Measurements from ENCODE around the gene UBE2D4.

The UBE2D4 gene

GRCh38 chr7:43931346-43931745 lies 5.1 kb downstream of the UBE2D4 start:
- no peak overlapping the region for H3K4me3 ChIP-seq (ENCODE audit: low read depth, low read length)

GRCh38 chr7:43933902-43934560 lies 7.8 kb downstream of the UBE2D4 start:
- no peak for DNase-seq
- Histone ChIP-seq H3K36me3 (no peaks in the 10 kb centered on the region), H3K27ac (no peak overlapping the region), H3K27me3 (ENCODE audit: insufficient read depth, low read depth, severe bottlenecking) (no peaks in the 10 kb centered on the region), H3K9me3 (ENCODE audit: severe bottlenecking) (no peaks in the 10 kb centered on the region), H3K4me3 (ENCODE audit: low read depth, low read length) (no peak overlapping the region)
- TF ChIP-seq CTCF (IDR thresholded peaks at IDR 0.05; ENCODE audit: low read depth, low read length): no peak

More at GRCh38 chr7:43931346-43931745, 5.1 kb downstream of the UBE2D4 start:
- Histone ChIP-seq H3K36me3 (no peaks in the 10 kb centered on the region), H3K27me3 (ENCODE audit: insufficient read depth, low read depth, severe bottlenecking) (no peaks in the 10 kb centered on the region), H3K27ac (no peak overlapping the region), H3K9me3 (ENCODE audit: severe bottlenecking) (no peaks in the 10 kb centered on the region)
- no peak for DNase-seq
- TF ChIP-seq CTCF (IDR thresholded peaks at IDR 0.05; ENCODE audit: low read depth, low read length): no peak

GRCh38 chr7:43937444-43937843 lies 11.2 kb downstream of the UBE2D4 start:
- no peak for TF ChIP-seq CTCF (IDR thresholded peaks at IDR 0.05; ENCODE audit: low read depth, low read length)
- Histone ChIP-seq H3K36me3 (no peaks in the 10 kb centered on the region), H3K4me3 (ENCODE audit: low read depth, low read length) (no peak overlapping the region), H3K9me3 (ENCODE audit: severe bottlenecking) (no peaks in the 10 kb centered on the region), H3K27ac (no peak overlapping the region), H3K27me3 (ENCODE audit: insufficient read depth, low read depth, severe bottlenecking) (no peaks in the 10 kb centered on the region)
- no peak for DNase-seq

- H3K36me3 ChIP-seq: peaks cover under 1% of the 10 kb centered on the region; the same call in 1 of the 2 replicates
- DNase-seq: no peak
These were observed 12.8 kb downstream of the UBE2D4 start for GRCh38 chr7:43938892-43939482.

GRCh38 chr7:43942250-43942649 lies 16.0 kb downstream of the UBE2D4 start:
- TF ChIP-seq CTCF (IDR thresholded peaks at IDR 0.05; ENCODE audit: low read depth, low read length): no peak
- Histone ChIP-seq H3K4me3 (ENCODE audit: low read depth, low read length) (no peak overlapping the region), H3K27me3 (ENCODE audit: insufficient read depth, low read depth, severe bottlenecking) (no peaks in the 10 kb centered on the region), H3K36me3 (peaks cover 4% of the 10 kb centered on the region), H3K9me3 (ENCODE audit: severe bottlenecking) (peaks cover under 1% of the 10 kb centered on the region), H3K27ac (no peak overlapping the region)
- no peak for DNase-seq

More at GRCh38 chr7:43938892-43939482, 12.8 kb downstream of the UBE2D4 start:
- Histone ChIP-seq H3K27me3 (ENCODE audit: insufficient read depth, low read depth, severe bottlenecking) (no peaks in the 10 kb centered on the region), H3K27ac (no peak overlapping the region), H3K9me3 (ENCODE audit: severe bottlenecking) (no peaks in the 10 kb centered on the region), H3K4me3 (ENCODE audit: low read depth, low read length) (no peak overlapping the region)
- no peak for TF ChIP-seq CTCF (IDR thresholded peaks at IDR 0.05; ENCODE audit: low read depth, low read length)
